SH-SY5Y (cell line): ENCODE measurements around the gene WDR64.

ENCODE experiments used
- GATA2 ChIP-seq: IDR thresholded peaks from 2 replicates; pipeline ENCODE4 v1.6.1; 2011; ENCODE audit warnings: mild to moderate bottlenecking, low read depth, low read length
- GATA3 ChIP-seq: IDR thresholded peaks from 2 replicates; pipeline ENCODE4 v1.6.1; 2011; ENCODE audit warnings: low read depth, mild to moderate bottlenecking, low read length, moderate library complexity

Gene WDR64

DNA sequence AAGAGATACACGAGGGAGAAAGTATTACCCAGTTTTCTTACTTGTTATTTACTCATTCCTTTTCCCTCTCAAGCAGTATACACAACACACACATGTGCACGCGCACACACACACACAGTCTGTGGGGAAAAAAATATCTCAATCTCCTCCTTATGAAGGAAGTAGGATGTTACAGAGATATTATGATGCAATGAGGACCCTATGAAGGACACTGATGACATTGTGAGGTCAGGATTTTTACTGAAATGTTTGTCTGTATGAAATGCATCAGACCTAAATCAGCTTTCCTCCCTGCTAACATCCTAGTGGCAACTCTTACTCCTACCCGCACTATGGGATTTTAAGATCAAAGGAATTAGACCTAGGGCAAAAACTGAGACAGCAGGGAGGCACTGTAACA, at the start of gene WDR64:
Gene WDR64, plus strand, starts transcription at position 270 of the 400 bp plus-strand sequence. CDS start 204 bp downstream, outside the sequence.
- TF ChIP-seq GATA3 (no peak), GATA2 (no peak)

- TF ChIP-seq GATA2 (no peak), GATA3 (no peak)
These were observed 48.3 kb upstream of the WDR64 start for GRCh38 chr1:241603731-241604245.

- TF ChIP-seq GATA2 (no peak), GATA3 (no peak)
These were observed 46.8 kb upstream of the WDR64 start for GRCh38 chr1:241605146-241605805.

DNA sequence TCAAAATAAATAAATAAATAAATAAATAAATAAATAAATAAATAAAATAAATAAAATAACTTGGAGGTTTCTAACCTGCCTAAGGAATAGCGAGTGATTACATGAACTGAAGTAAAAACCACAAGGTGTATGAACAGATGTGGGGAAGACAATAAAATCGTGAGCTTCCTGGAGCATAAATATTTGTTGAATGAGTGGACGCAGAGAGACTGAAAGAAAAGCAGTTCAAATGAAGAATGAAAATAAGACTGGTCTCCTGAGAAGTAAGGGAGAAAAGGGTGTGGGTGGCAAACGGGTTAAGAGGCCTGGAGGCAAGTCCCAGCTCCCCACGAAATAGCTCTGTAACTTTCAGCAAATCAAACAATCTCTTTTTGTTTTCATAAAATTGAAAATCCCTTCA, 45.5 kb upstream of the WDR64 start:
- TF ChIP-seq GATA3 = no peak
- TF ChIP-seq GATA2 = no peak

DNA sequence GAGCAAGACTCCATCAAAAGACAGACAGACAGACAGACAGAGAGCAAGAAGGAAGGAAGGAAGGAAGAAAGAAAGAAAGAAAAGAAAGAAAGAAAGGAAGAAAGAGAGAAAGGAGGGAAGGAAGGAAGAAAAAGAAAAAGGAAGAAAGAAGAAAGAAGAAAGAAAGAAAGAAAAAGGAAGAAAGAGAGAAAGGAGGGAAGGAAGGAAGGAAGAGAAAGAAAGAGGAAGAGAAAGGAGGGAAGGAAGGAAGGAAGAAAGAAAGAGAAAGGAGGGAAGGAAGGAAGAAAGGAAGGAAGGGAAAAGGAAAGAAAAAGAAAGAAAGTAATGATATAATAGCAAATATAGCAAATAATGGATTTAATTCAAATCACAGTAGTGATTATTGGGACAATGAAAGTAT, 44.6 kb upstream of the WDR64 start:
- TF ChIP-seq GATA3 (no peak), GATA2 (no peak)

- TF ChIP-seq GATA3 (no peak), GATA2 (no peak)
These were observed 43.6 kb upstream of the WDR64 start for GRCh38 chr1:241608379-241609033.

GRCh38 chr1:241610056-241610815, 41.8 kb upstream of the WDR64 start:
- TF ChIP-seq GATA2 (peak; percentile 45), GATA3 (no peak)

- TF ChIP-seq GATA3 (no peak), GATA2 (no peak)
These were observed 41.0 kb upstream of the WDR64 start for GRCh38 chr1:241611063-241611462.

- TF ChIP-seq GATA3 (no peak), GATA2 (no peak)
These were observed 40.3 kb upstream of the WDR64 start for GRCh38 chr1:241611736-241612135.

- TF ChIP-seq GATA3 (no peak), GATA2 (no peak)
These were observed 39.3 kb upstream of the WDR64 start for GRCh38 chr1:241612533-241613477.

- TF ChIP-seq GATA3 (no peak), GATA2 (no peak)
These were observed 37.9 kb upstream of the WDR64 start for GRCh38 chr1:241614144-241614543.

- TF ChIP-seq GATA3 = no peak
- no peak for TF ChIP-seq GATA2
These were observed 37.5 kb upstream of the WDR64 start for GRCh38 chr1:241614572-241614971.
